ENCODE results near the gene PAPPA2. TPM values are rescaled to one million over a fixed set of nuclear protein-coding genes. Genes with fewer than 3 reads are reported as not detected.

PAPPA2 gene
- total RNA-seq, 1 donor, result 5.8 TPM

DNA sequence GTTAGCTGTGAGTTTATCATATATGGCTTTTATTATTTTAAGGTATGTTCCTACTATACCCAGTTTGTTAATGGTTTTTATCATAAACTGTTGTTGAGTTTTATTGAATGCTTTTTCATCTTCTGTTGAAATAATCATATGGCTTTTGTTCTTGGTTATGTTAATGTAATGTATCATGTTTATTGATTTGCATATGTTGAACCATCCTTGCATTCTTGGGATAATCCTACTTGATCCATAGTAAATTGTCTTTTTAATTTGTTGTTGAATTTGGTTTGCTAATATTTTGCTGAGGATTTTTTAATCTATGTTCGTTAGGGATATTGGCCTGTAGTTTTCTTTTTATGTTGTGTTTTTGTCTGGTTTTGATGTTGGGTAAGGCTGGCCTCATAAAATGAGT, 185.6 kb downstream of the PAPPA2 start:
- Histone ChIP-seq H3K36me3 (ENCODE audit: insufficient read depth, low read length) (no peaks in the 10 kb centered on the region), H3K27me3 (ENCODE audit: insufficient read depth, low read length) (no peaks in the 10 kb centered on the region), H3K4me1 (ENCODE audit: insufficient read depth, low read length) (no peaks in the 10 kb centered on the region), H3K4me2 (ENCODE audit: insufficient read depth, low read length) (no peak overlapping the region), H4K20me1 (ENCODE audit: insufficient read depth, low read length) (no peaks in the 10 kb centered on the region), H3K9me3 (ENCODE audit: low read depth, low read length) (no peaks in the 10 kb centered on the region), H2AFZ (ENCODE audit: low read length) (no peak overlapping the region), H3K4me3 (ENCODE audit: insufficient read depth, low read length) (no peak overlapping the region), H3K79me2 (ENCODE audit: insufficient read depth, low read length) (no peaks in the 10 kb centered on the region), H3K27ac (ENCODE audit: low read depth, low read length) (no peak overlapping the region)
- no peak for DNase-seq (ENCODE audit: insufficient read length, low spot score, missing footprints)
- TF ChIP-seq, protein P1, sequence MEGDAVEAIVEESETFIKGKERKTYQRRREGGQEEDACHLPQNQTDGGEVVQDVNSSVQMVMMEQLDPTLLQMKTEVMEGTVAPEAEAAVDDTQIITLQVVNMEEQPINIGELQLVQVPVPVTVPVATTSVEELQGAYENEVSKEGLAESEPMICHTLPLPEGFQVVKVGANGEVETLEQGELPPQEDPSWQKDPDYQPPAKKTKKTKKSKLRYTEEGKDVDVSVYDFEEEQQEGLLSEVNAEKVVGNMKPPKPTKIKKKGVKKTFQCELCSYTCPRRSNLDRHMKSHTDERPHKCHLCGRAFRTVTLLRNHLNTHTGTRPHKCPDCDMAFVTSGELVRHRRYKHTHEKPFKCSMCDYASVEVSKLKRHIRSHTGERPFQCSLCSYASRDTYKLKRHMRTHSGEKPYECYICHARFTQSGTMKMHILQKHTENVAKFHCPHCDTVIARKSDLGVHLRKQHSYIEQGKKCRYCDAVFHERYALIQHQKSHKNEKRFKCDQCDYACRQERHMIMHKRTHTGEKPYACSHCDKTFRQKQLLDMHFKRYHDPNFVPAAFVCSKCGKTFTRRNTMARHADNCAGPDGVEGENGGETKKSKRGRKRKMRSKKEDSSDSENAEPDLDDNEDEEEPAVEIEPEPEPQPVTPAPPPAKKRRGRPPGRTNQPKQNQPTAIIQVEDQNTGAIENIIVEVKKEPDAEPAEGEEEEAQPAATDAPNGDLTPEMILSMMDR (IDR thresholded peaks at IDR 0.05; ENCODE audit: extremely low read depth, low read depth, low read length), result no peak

DNA sequence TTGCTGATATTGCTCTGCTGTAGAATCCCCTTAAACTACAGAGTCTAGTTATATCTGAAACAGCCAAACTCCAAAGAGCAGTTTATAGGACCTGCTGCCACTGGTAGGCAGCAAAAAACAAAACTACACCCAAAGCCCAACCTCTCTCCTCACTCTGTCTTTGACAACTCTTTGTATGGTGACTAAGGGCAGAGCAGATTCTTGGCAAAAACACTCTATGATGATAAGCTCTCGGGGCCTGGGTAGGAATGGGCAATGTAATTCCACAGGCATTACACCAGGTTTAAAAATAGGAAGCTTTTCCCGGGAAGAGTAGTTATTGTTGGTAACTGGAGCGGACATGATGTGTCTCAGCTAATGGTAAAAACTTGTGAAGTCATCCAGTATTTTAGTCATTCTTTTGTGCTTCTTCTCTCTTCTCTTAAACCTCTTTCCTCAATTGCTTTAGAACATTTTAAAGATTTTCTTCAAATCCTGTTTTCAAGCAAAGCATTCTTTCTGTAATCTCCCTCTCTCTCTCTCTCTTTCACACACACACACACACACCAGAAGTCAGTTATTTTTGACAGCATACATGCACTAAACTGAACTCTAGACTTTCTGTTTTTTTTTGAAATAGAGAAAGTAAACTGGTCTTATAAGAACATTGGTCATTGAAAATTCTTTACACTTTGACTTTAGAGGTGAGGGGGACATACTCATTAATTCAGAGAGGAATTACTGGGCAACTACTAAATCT, 193.5 kb downstream of the PAPPA2 start:
- H3K79me2 ChIP-seq (ENCODE audit: insufficient read depth, low read length), result no peaks in the 10 kb centered on the region
- H4K20me1 ChIP-seq (ENCODE audit: insufficient read depth, low read length), result no peaks in the 10 kb centered on the region
- TF ChIP-seq, protein P1 (IDR thresholded peaks at IDR 0.05; ENCODE audit: extremely low read depth, low read depth, low read length), result peak; percentile 14
- peak overlapping the region; percentile 97 for H3K27ac ChIP-seq (ENCODE audit: low read depth, low read length)
- peak overlapping the region; percentile 22 for H3K4me3 ChIP-seq (ENCODE audit: insufficient read depth, low read length)
- H2AFZ ChIP-seq (ENCODE audit: low read length), result peak overlapping the region; percentile 81
- H3K27me3 ChIP-seq (ENCODE audit: insufficient read depth, low read length), result no peaks in the 10 kb centered on the region
- peak overlapping the region; percentile 65 for H3K4me2 ChIP-seq (ENCODE audit: insufficient read depth, low read length)
- H3K4me1 ChIP-seq (ENCODE audit: insufficient read depth, low read length), result peaks cover 12% of the 10 kb centered on the region
- no peaks in the 10 kb centered on the region for H3K9me3 ChIP-seq (ENCODE audit: low read depth, low read length)
- H3K36me3 ChIP-seq (ENCODE audit: insufficient read depth, low read length), result no peaks in the 10 kb centered on the region
- peak; percentile 34 for DNase-seq (ENCODE audit: insufficient read length, low spot score, missing footprints)

- no peak overlapping the region for H3K27ac ChIP-seq (ENCODE audit: low read depth, low read length)
- H3K79me2 ChIP-seq (ENCODE audit: insufficient read depth, low read length), result no peaks in the 10 kb centered on the region
- TF ChIP-seq, protein P1 (IDR thresholded peaks at IDR 0.05; ENCODE audit: extremely low read depth, low read depth, low read length), result no peak
- no peaks in the 10 kb centered on the region for H4K20me1 ChIP-seq (ENCODE audit: insufficient read depth, low read length)
- H3K4me1 ChIP-seq (ENCODE audit: insufficient read depth, low read length), result no peaks in the 10 kb centered on the region
- no peak for DNase-seq (ENCODE audit: insufficient read length, low spot score, missing footprints)
- H3K4me3 ChIP-seq (ENCODE audit: insufficient read depth, low read length), result no peak overlapping the region
- no peaks in the 10 kb centered on the region for H3K27me3 ChIP-seq (ENCODE audit: insufficient read depth, low read length)
- H2AFZ ChIP-seq (ENCODE audit: low read length), result no peak overlapping the region
- no peaks in the 10 kb centered on the region for H3K9me3 ChIP-seq (ENCODE audit: low read depth, low read length)
- no peak overlapping the region for H3K4me2 ChIP-seq (ENCODE audit: insufficient read depth, low read length)
- no peaks in the 10 kb centered on the region for H3K36me3 ChIP-seq (ENCODE audit: insufficient read depth, low read length)
Measured at GRCh38 chr1:176669782-176670181, 206.8 kb downstream of the PAPPA2 start.

GRCh38 chr1:176670853-176671252, 207.9 kb downstream of the PAPPA2 start:
- DNase-seq (ENCODE audit: insufficient read length, low spot score, missing footprints), result no peak
- Histone ChIP-seq H3K27me3 (ENCODE audit: insufficient read depth, low read length) (no peaks in the 10 kb centered on the region), H3K4me3 (ENCODE audit: insufficient read depth, low read length) (no peak overlapping the region), H3K27ac (ENCODE audit: low read depth, low read length) (no peak overlapping the region), H3K4me1 (ENCODE audit: insufficient read depth, low read length) (no peaks in the 10 kb centered on the region), H4K20me1 (ENCODE audit: insufficient read depth, low read length) (no peaks in the 10 kb centered on the region), H3K9me3 (ENCODE audit: low read depth, low read length) (no peaks in the 10 kb centered on the region), H2AFZ (ENCODE audit: low read length) (no peak overlapping the region), H3K36me3 (ENCODE audit: insufficient read depth, low read length) (no peaks in the 10 kb centered on the region), H3K79me2 (ENCODE audit: insufficient read depth, low read length) (no peaks in the 10 kb centered on the region), H3K4me2 (ENCODE audit: insufficient read depth, low read length) (no peak overlapping the region)
- TF ChIP-seq, protein P1 (IDR thresholded peaks at IDR 0.05; ENCODE audit: extremely low read depth, low read depth, low read length), result no peak
